GM19328 (cell line): ENCODE results near the gene ZNF66.
"Not testable (repeated sequence)": the region's sequence is repeated elsewhere in the genome, so short reads cannot be mapped to it uniquely, and the experiment has no call there.

Source experiments
- ATAC-seq: cut with Tn5 transposase; IDR thresholded peaks from one replicate; pipeline ENCODE4 v1.9.1; 2021; ENCODE audit warnings: mild to moderate bottlenecking, moderate library complexity; ENCODE audit not compliant: unreplicated experiment

Gene ZNF66

GRCh38 chr19:20776083-20777076 lies at the start of gene ZNF66:
TSS of gene ZNF66 (plus strand) at chr19:20776304. CDS start at chr19:20776448, 144 bp downstream.
- peak; percentile 97 for ATAC-seq

- not testable (repeated sequence) for ATAC-seq
Measured at GRCh38 chr19:20750169-20750568, 25.9 kb upstream of the ZNF66 start.

DNA sequence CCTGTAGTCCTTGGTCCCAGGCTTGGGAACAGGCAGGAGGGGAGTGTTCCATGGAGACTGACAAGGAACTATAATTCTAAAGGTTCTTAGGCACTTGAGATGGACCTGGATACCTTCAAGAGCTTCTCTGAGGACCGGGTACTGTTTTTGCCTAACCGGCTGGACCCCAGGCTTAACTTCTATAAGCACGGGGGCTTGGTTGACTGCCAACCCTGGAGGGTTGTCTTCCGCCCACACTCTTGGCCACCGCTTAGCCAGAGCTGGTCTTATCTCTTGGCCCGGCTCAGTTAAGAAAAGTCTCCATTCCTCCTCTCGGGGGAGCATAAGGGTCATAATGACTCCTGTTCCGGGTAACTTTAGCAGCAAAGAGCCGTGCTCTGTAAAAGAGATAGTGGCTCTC lies 23.8 kb upstream of the ZNF66 start:
- ATAC-seq, result not testable (repeated sequence)

GRCh38 chr19:20769225-20769736 lies 6.8 kb upstream of the ZNF66 start:
- ATAC-seq, result not testable (repeated sequence)

DNA sequence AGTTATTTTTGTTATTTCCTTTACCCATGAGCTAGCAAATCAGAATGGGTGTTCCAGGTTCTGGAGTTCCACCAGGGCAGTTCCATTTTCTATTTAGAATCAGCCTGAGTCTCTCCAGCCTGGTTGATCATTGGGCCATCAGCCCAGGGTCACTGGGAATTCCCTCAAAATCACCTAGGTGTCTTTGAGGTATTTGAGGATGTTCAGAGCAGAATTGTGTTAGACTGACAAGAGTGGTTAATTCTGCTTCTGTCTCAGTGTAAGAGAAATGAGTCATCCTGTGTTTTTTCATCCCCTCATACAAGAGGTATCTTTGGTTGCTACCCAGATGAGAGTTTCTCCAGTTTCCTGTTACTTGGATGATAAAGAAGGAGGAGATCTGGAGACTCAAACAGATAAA lies 11.7 kb downstream of the ZNF66 start:
- no peak for ATAC-seq

- ATAC-seq, result no peak
Measured at GRCh38 chr19:20791806-20792205, 15.7 kb downstream of the ZNF66 start.

DNA sequence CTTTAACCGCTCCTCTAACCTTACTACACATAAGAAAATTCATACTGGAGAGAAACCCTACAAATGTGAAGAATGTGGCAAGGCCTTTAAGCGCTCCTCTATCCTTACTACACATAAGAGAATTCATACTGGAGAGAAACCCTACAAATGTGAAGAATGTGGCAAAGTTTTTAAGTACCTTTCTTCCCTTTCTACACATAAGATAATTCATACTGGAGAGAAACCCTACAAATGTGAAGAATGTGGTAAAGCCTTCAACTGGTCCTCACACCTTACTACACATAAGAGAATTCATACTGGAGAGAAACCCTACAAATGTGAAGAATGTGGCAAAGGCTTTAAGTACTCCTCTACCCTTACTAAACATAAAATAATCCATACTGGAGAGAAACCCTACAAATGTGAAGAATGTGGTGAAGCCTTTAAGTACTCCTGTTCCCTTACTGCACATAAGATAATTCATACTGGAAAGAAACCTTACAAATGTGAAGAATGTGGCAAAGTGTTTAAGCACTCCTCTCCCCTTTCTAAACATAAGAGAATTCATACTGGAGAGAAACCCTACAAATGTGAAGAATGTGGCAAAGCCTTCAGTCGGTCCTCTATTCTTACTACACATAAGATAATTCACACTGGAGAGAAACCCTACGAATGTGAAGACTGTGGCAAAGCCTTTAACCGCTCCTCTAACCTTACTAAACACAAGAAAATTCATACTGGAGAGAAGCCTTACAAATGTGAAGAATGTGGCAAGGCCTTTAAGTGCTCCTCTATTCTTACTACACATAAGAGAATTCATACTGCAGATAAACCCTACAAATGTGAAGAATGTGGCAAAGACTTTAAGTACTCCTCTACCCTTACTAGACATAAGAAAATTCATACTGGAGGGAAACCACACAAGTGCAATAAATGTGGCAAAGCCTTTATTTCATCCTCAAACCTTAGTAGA lies 30.5 kb downstream of the ZNF66 start:
- ATAC-seq, result not testable (repeated sequence)

- ATAC-seq, result no peak
Measured at GRCh38 chr19:20840371-20840770, 64.3 kb downstream of the ZNF66 start.
